NCI-H2227 (cell line): Measurements from ENCODE around the gene ZNF296.

ENCODE experiments used
- DNase-seq: peaks from one replicate; lab custom pipeline; 2025; ENCODE audit not compliant: unreplicated experiment; lab: John Stamatoyannopoulos, UW

Gene ZNF296

GRCh38 chr19:45087531-45087930, 11.3 kb upstream of the ZNF296 start:
- DNase-seq = no peak

- DNase-seq = no peak
Observed at GRCh38 chr19:45086480-45086879, 10.2 kb upstream of the ZNF296 start.

GRCh38 chr19:45082170-45082569, 5.9 kb upstream of the ZNF296 start:
- no peak for DNase-seq

- DNase-seq = no peak
Observed at GRCh38 chr19:45079911-45080370, 3.7 kb upstream of the ZNF296 start.

GRCh38 chr19:45079063-45079910, 3.0 kb upstream of the ZNF296 start, which contains the start of gene GEMIN7:
Gene GEMIN7 (plus strand): TSS chr19:45079260. CDS start chr19:45090115, 10,855 bp downstream.
- DNase-seq = peak; percentile 82

GRCh38 chr19:45078390-45079062, 2.2 kb upstream of the ZNF296 start:
- DNase-seq = no peak

GRCh38 chr19:45076851-45077730, 813 bp upstream of the ZNF296 start:
- no peak for DNase-seq

GRCh38 chr19:45075301-45076028, 813 bp downstream of the ZNF296 start:
- peak; percentile 40 for DNase-seq

- peak; percentile 36 for DNase-seq
Observed at GRCh38 chr19:45074744-45075300, 1.5 kb downstream of the ZNF296 start.

- no peak for DNase-seq
Observed at GRCh38 chr19:45071969-45072790, 4.1 kb downstream of the ZNF296 start.

- no peak for DNase-seq
Observed at GRCh38 chr19:45071545-45071938, 4.7 kb downstream of the ZNF296 start.

- no peak for DNase-seq
Observed at GRCh38 chr19:45070861-45071544, 5.3 kb downstream of the ZNF296 start.

GRCh38 chr19:45070214-45070613, 6.1 kb downstream of the ZNF296 start:
- no peak for DNase-seq

GRCh38 chr19:45069056-45069455, 7.2 kb downstream of the ZNF296 start:
- no peak for DNase-seq

GRCh38 chr19:45068041-45068440, 8.2 kb downstream of the ZNF296 start:
- DNase-seq = no peak

- no peak for DNase-seq
Observed at GRCh38 chr19:45066921-45067661, 9.2 kb downstream of the ZNF296 start.

- DNase-seq = no peak
Observed at GRCh38 chr19:45063851-45064801, 12.2 kb downstream of the ZNF296 start.
